Loucy (cell line): ENCODE measurements around the gene GRID1.
"Not testable (repeated sequence)": the region's sequence is repeated elsewhere in the genome, so short reads cannot be mapped to it uniquely, and the experiment has no call there.

Experiments
- H2AFZ ChIP-seq: fragments of 200-600 bp; sonication (generic); 2 replicates; pipeline ENCODE4 v1.6.0; 2016; ENCODE audit warnings: antibody characterized with exemption, mild to moderate bottlenecking, low read length, moderate library complexity
- H3F3A ChIP-seq: fragments of 200-600 bp; 2 replicates; pipeline ENCODE4 v1.6.0; 2016; ENCODE audit warnings: antibody characterized with exemption, low read depth, mild to moderate bottlenecking
- H3K27me3 ChIP-seq: fragments of 200-600 bp; sonication (generic); 2 replicates; pipeline ENCODE4 v1.6.1; 2014; ENCODE audit warnings: low read length, mild to moderate bottlenecking; ENCODE audit not compliant: insufficient read depth, poor library complexity, severe bottlenecking
- H3K36me3 ChIP-seq: fragments of 200-600 bp; sonication (generic); 2 replicates; pipeline ENCODE4 v1.6.1; 2016; ENCODE audit warnings: low read length; ENCODE audit not compliant: insufficient read depth
- H3K4me1 ChIP-seq: fragments of 200-600 bp; sonication (generic); 2 replicates; pipeline ENCODE4 v1.5.1; 2014; ENCODE audit warnings: low read length, mild to moderate bottlenecking; ENCODE audit not compliant: insufficient read depth, poor library complexity, severe bottlenecking
- H3K4me2 ChIP-seq: fragments of 200-600 bp; sonication (generic); 2 replicates; pipeline ENCODE4 v1.6.0; 2014; ENCODE audit warnings: antibody characterized with exemption, low read length, low read depth, mild to moderate bottlenecking; ENCODE audit not compliant: poor library complexity, severe bottlenecking
- H3K4me3 ChIP-seq: fragments of 200-600 bp; sonication (generic); 2 replicates; pipeline ENCODE4 v1.5.1; 2014; ENCODE audit warnings: low read length, mild to moderate bottlenecking, mixed read lengths; ENCODE audit not compliant: poor library complexity, severe bottlenecking
- H3K79me2 ChIP-seq: fragments of 200-600 bp; sonication (generic); 2 replicates; pipeline ENCODE4 v1.6.1; 2014; ENCODE audit warnings: low read length; ENCODE audit not compliant: insufficient read depth
- H3K9ac ChIP-seq: fragments of 200-600 bp; sonication (generic); 2 replicates; pipeline ENCODE4 v1.6.0; 2014; ENCODE audit warnings: mild to moderate bottlenecking, low read depth, low read length, moderate library complexity; ENCODE audit not compliant: poor library complexity, severe bottlenecking
- H3K9me2 ChIP-seq: fragments of 200-600 bp; sonication (generic); replicated peaks from 2 replicates; pipeline ENCODE4 v1.6.1; 2016; ENCODE audit warnings: low read depth, low read length, mixed read lengths
- H3K9me3 ChIP-seq: fragments of 200-600 bp; sonication (generic); 2 replicates; pipeline ENCODE4 v1.6.1; 2014; ENCODE audit warnings: mild to moderate bottlenecking, antibody characterized with exemption, low read length, low read depth; ENCODE audit not compliant: insufficient read depth
- H4K20me1 ChIP-seq: fragments of 200-600 bp; sonication (generic); 2 replicates; pipeline ENCODE4 v1.6.0; 2014; ENCODE audit warnings: antibody characterized with exemption, low read length, mild to moderate bottlenecking; ENCODE audit not compliant: insufficient read depth, poor library complexity, severe bottlenecking
- CTCF ChIP-seq: fragments of 200-600 bp; sonication (generic); conservative IDR thresholded peaks from 2 replicates; pipeline ENCODE4 v1.5.1; 2014; ENCODE audit warnings: mild to moderate bottlenecking, antibody characterized with exemption, low read length
- EZH2phosphoT487 ChIP-seq: fragments of 200-600 bp; IDR thresholded peaks from 2 replicates; pipeline ENCODE4 v1.6.1; 2018; ENCODE audit warnings: antibody characterized with exemption, mild to moderate bottlenecking, moderate library complexity, borderline replicate concordance

GRID1 gene

GRCh38 chr10:85934586-85934985 is 432.0 kb downstream of the GRID1 start:
- Histone ChIP-seq H3K36me3 (no peaks in the 10 kb centered on the region), H3K27me3 (no peaks in the 10 kb centered on the region), H3K9me3 (no peaks in the 10 kb centered on the region; the same call in 1 of the 2 replicates), H3K4me2 (no peak overlapping the region), H4K20me1 (no peaks in the 10 kb centered on the region), H3K4me3 (no peak overlapping the region), H2AFZ (no peak overlapping the region), H3K79me2 (no peaks in the 10 kb centered on the region), H3F3A (no peaks in the 10 kb centered on the region), H3K9me2 (no peaks in the 10 kb centered on the region), H3K4me1 (no peaks in the 10 kb centered on the region), H3K9ac (no peak overlapping the region)
- TF ChIP-seq CTCF (no peak), EZH2phosphoT487 (no peak)

- not testable (repeated sequence) for H3K4me1 ChIP-seq, H3K4me3 ChIP-seq, H3K4me2 ChIP-seq, H4K20me1 ChIP-seq, H3K9me3 ChIP-seq, H3K9me2 ChIP-seq, H3K27me3 ChIP-seq, H3K9ac ChIP-seq, H3K36me3 ChIP-seq, H2AFZ ChIP-seq, H3F3A ChIP-seq, H3K79me2 ChIP-seq
These were observed 436.6 kb downstream of the GRID1 start for GRCh38 chr10:85929993-85930392.

GRCh38 chr10:85927952-85928665 is 438.5 kb downstream of the GRID1 start:
- H3K79me2 ChIP-seq = no peaks in the 10 kb centered on the region
- no peaks in the 10 kb centered on the region for H3F3A ChIP-seq
- no peaks in the 10 kb centered on the region for H3K4me1 ChIP-seq
- H2AFZ ChIP-seq = no peak overlapping the region
- H3K9me2 ChIP-seq = no peaks in the 10 kb centered on the region
- H3K4me3 ChIP-seq = no peak overlapping the region
- TF ChIP-seq EZH2phosphoT487 = no peak
- no peak for TF ChIP-seq CTCF
- no peaks in the 10 kb centered on the region for H3K36me3 ChIP-seq
- H4K20me1 ChIP-seq = no peaks in the 10 kb centered on the region
- no peak overlapping the region for H3K9ac ChIP-seq
- no peaks in the 10 kb centered on the region for H3K9me3 ChIP-seq
- no peaks in the 10 kb centered on the region for H3K27me3 ChIP-seq
- no peak overlapping the region for H3K4me2 ChIP-seq

- no peak for TF ChIP-seq CTCF
- no peak for TF ChIP-seq EZH2phosphoT487
- Histone ChIP-seq H3K4me3 (no peak overlapping the region), H3K36me3 (no peaks in the 10 kb centered on the region), H3K4me1 (no peaks in the 10 kb centered on the region), H3K9me3 (no peaks in the 10 kb centered on the region), H3K27me3 (no peaks in the 10 kb centered on the region), H3K4me2 (no peak overlapping the region), H2AFZ (no peak overlapping the region), H3K79me2 (no peaks in the 10 kb centered on the region), H3K9me2 (no peaks in the 10 kb centered on the region), H3K9ac (no peak overlapping the region), H3F3A (no peaks in the 10 kb centered on the region), H4K20me1 (no peaks in the 10 kb centered on the region)
These were observed 439.6 kb downstream of the GRID1 start for GRCh38 chr10:85926986-85927385.
